SU-DHL-6 (cell line): Measurements from ENCODE around the gene NAP1L4.

Source experiments
- H2AFZ ChIP-seq: fragments of 200-600 bp; sonication (generic); 2 replicates; pipeline ENCODE4 v1.6.1; 2014; ENCODE audit warnings: low read depth, mild to moderate bottlenecking, moderate library complexity, mixed read lengths, antibody characterized with exemption, low read length; ENCODE audit not compliant: severe bottlenecking
- H3F3A ChIP-seq: fragments of 200-600 bp; shearing (Covaris generic); 2 replicates; pipeline ENCODE4 v1.6.0; 2016; ENCODE audit warnings: antibody characterized with exemption, mild to moderate bottlenecking; ENCODE audit not compliant: insufficient read depth
- H3K27ac ChIP-seq: fragments of 200-600 bp; sonication (generic); 2 replicates; pipeline ENCODE4 v1.5.1; 2016; ENCODE audit warnings: low read depth, mild to moderate bottlenecking, low read length, moderate library complexity, mixed read lengths
- H3K27me3 ChIP-seq: fragments of 200-600 bp; sonication (generic), shearing (Covaris generic); 2 replicates; pipeline ENCODE4 v1.6.0; 2014; ENCODE audit warnings: mild to moderate bottlenecking, low read length
- H3K36me3 ChIP-seq: fragments of 200-600 bp; sonication (generic); 2 replicates; pipeline ENCODE4 v1.6.1; 2014; ENCODE audit warnings: mild to moderate bottlenecking, low read length, mixed read lengths
- H3K4me2 ChIP-seq: fragments of 300-600, 200-600 bp; shearing (Covaris generic), sonication (generic); 2 replicates; pipeline ENCODE4 v1.6.0; 2014; ENCODE audit warnings: low read length, low read depth, mild to moderate bottlenecking; ENCODE audit not compliant: poor library complexity, severe bottlenecking
- H3K4me3 ChIP-seq: fragments of 200-600 bp; sonication (generic); 2 replicates; pipeline ENCODE4 v1.5.1; 2014; ENCODE audit warnings: antibody characterized with exemption, low read length, mild to moderate bottlenecking, mixed read lengths; ENCODE audit not compliant: insufficient read depth, poor library complexity, severe bottlenecking
- H3K79me2 ChIP-seq: fragments of 200-600 bp; sonication (generic); 2 replicates; pipeline ENCODE4 v1.6.1; 2014; ENCODE audit warnings: mild to moderate bottlenecking, low read length, moderate library complexity; ENCODE audit not compliant: insufficient read depth
- H3K9ac ChIP-seq: fragments of 200-600 bp; sonication (generic); 2 replicates; pipeline ENCODE4 v1.7.0; 2014; ENCODE audit warnings: mild to moderate bottlenecking, low read length
- H3K9me2 ChIP-seq: fragments of 200-600 bp; sonication (generic); replicated peaks from 2 replicates; pipeline ENCODE4 v1.6.1; 2014; ENCODE audit warnings: low read length; ENCODE audit not compliant: insufficient read depth
- H3K9me3 ChIP-seq: fragments of 200-600 bp; sonication (generic); 2 replicates; pipeline ENCODE4 v1.6.1; 2014; ENCODE audit warnings: low read length, mixed read lengths; ENCODE audit not compliant: insufficient read depth
- H4K20me1 ChIP-seq: fragments of 200-600 bp; sonication (generic); 2 replicates; pipeline ENCODE4 v1.6.1; 2014; ENCODE audit warnings: low read depth, mild to moderate bottlenecking, antibody characterized with exemption, low read length, moderate library complexity, mixed read lengths
- EZH2phosphoT487 ChIP-seq: fragments of 200-600 bp; sonication (generic), shearing (Covaris generic); conservative IDR thresholded peaks from 2 replicates; pipeline ENCODE4 v1.6.1; 2018; ENCODE audit warnings: mild to moderate bottlenecking, antibody characterized with exemption, low read length, moderate library complexity, mixed read lengths
- TF ChIP-seq, protein P1 (sequence below): fragments of 200-600 bp; sonication (generic); IDR thresholded peaks from one replicate; pipeline ENCODE4 v1.5.1; 2017; ENCODE audit warnings: antibody characterized with exemption, mild to moderate bottlenecking, low read length, moderate library complexity; ENCODE audit not compliant: insufficient read depth, poor library complexity, severe bottlenecking

Gene NAP1L4

DNA sequence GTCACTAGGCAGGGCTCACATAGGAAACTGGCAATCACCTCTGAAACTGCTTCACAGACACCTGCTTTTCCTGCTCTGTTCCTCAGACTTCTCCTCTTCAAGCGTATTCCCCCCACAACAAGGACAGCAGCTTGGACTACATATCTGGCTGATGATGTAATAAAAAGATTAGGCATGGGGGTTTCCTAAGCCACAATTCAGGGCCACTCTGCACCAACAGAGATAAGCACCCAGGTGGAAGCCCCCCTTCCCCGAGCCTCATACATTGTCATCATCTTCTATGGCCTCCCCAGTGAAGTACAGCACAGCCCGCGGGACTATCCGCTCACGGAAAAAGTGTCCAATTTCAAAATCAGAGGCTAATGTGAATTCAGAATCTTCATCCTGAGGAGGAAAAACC is 37.9 kb downstream of the NAP1L4 start:
- Histone ChIP-seq H2AFZ (no peak overlapping the region), H3K4me2 (no peak overlapping the region), H3K27ac (no peak overlapping the region), H3F3A (no peaks in the 10 kb centered on the region), H3K9me2 (no peaks in the 10 kb centered on the region), H3K79me2 (peaks cover 12% of the 10 kb centered on the region; the same call in 1 of the 2 replicates), H4K20me1 (0 out of 2 replicates have a peak, but pooled peaks cover 5% of the 10 kb centered on the region), H3K36me3 (peaks cover 70% of the 10 kb centered on the region), H3K27me3 (no peaks in the 10 kb centered on the region), H3K9ac (no peak overlapping the region), H3K9me3 (no peaks in the 10 kb centered on the region), H3K4me3 (no peak overlapping the region)
- TF ChIP-seq, protein P1, sequence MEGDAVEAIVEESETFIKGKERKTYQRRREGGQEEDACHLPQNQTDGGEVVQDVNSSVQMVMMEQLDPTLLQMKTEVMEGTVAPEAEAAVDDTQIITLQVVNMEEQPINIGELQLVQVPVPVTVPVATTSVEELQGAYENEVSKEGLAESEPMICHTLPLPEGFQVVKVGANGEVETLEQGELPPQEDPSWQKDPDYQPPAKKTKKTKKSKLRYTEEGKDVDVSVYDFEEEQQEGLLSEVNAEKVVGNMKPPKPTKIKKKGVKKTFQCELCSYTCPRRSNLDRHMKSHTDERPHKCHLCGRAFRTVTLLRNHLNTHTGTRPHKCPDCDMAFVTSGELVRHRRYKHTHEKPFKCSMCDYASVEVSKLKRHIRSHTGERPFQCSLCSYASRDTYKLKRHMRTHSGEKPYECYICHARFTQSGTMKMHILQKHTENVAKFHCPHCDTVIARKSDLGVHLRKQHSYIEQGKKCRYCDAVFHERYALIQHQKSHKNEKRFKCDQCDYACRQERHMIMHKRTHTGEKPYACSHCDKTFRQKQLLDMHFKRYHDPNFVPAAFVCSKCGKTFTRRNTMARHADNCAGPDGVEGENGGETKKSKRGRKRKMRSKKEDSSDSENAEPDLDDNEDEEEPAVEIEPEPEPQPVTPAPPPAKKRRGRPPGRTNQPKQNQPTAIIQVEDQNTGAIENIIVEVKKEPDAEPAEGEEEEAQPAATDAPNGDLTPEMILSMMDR, result no peak
- no peak for TF ChIP-seq EZH2phosphoT487

DNA sequence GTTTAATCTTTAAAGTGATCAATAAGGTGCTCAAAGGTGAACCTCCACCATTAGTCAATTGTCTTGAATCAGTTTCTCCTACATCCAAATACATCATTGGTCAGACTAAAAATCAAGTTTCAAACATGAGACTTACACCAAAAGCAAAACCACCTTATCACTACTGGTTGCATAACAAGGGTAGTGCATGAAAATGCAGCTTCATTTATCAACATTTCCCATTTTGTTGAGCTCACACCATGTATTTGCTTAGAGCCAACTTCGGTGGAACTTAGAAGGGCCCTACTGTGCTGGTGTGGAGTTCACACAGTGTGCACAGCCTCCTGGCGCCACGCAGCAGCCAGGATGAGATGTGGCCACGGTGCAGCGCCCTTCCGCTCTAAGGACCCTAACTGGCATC is 39.8 kb downstream of the NAP1L4 start:
- peaks cover 56% of the 10 kb centered on the region; the same call in 1 of the 2 replicates for H3K36me3 ChIP-seq
- 0 out of 2 replicates have a peak, but pooled peaks cover 3% of the 10 kb centered on the region for H4K20me1 ChIP-seq
- H3K9ac ChIP-seq, result no peak overlapping the region

GRCh38 chr11:2951231-2952110 is 40.7 kb downstream of the NAP1L4 start:
- Histone ChIP-seq H3K4me3 (no peak overlapping the region), H3F3A (no peaks in the 10 kb centered on the region), H4K20me1 (no peaks in the 10 kb centered on the region), H3K9ac (no peak overlapping the region), H3K27me3 (no peaks in the 10 kb centered on the region), H3K79me2 (no peaks in the 10 kb centered on the region), H2AFZ (no peak overlapping the region), H3K36me3 (peaks cover 47% of the 10 kb centered on the region; the same call in 1 of the 2 replicates), H3K27ac (no peak overlapping the region), H3K9me3 (no peaks in the 10 kb centered on the region), H3K9me2 (no peaks in the 10 kb centered on the region), H3K4me2 (no peak overlapping the region)
- TF ChIP-seq EZH2phosphoT487, result no peak
- TF ChIP-seq, protein P1, result no peak

More for the DNA sequence above, 39.8 kb downstream of the NAP1L4 start:
- TF ChIP-seq EZH2phosphoT487, result no peak
- TF ChIP-seq, protein P1, result no peak
- Histone ChIP-seq H3K27ac (no peak overlapping the region), H3K4me3 (no peak overlapping the region), H3K27me3 (no peaks in the 10 kb centered on the region), H3K4me2 (no peak overlapping the region), H3K9me3 (no peaks in the 10 kb centered on the region), H3F3A (no peaks in the 10 kb centered on the region), H3K79me2 (peaks cover 3% of the 10 kb centered on the region; the same call in 1 of the 2 replicates), H2AFZ (no peak overlapping the region), H3K9me2 (no peaks in the 10 kb centered on the region)
